NCI-H187 treated with DMSO at 0.1 percent for 48 hours (cell line): Measurements from ENCODE around the gene SNX19.
"Not testable (repeated sequence)": the region's sequence is repeated elsewhere in the genome, so short reads cannot be mapped to it uniquely, and the experiment has no call there.

ENCODE experiments used
- DNase-seq: peaks from one replicate; lab custom pipeline; 2025; lab: John Stamatoyannopoulos, UW

The SNX19 gene, protein sequence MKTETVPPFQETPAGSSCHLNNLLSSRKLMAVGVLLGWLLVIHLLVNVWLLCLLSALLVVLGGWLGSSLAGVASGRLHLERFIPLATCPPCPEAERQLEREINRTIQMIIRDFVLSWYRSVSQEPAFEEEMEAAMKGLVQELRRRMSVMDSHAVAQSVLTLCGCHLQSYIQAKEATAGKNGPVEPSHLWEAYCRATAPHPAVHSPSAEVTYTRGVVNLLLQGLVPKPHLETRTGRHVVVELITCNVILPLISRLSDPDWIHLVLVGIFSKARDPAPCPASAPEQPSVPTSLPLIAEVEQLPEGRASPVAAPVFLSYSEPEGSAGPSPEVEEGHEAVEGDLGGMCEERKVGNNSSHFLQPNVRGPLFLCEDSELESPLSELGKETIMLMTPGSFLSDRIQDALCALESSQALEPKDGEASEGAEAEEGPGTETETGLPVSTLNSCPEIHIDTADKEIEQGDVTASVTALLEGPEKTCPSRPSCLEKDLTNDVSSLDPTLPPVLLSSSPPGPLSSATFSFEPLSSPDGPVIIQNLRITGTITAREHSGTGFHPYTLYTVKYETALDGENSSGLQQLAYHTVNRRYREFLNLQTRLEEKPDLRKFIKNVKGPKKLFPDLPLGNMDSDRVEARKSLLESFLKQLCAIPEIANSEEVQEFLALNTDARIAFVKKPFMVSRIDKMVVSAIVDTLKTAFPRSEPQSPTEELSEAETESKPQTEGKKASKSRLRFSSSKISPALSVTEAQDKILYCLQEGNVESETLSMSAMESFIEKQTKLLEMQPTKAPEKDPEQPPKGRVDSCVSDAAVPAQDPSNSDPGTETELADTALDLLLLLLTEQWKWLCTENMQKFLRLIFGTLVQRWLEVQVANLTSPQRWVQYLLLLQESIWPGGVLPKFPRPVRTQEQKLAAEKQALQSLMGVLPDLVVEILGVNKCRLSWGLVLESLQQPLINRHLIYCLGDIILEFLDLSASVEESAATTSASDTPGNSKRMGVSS

DNA sequence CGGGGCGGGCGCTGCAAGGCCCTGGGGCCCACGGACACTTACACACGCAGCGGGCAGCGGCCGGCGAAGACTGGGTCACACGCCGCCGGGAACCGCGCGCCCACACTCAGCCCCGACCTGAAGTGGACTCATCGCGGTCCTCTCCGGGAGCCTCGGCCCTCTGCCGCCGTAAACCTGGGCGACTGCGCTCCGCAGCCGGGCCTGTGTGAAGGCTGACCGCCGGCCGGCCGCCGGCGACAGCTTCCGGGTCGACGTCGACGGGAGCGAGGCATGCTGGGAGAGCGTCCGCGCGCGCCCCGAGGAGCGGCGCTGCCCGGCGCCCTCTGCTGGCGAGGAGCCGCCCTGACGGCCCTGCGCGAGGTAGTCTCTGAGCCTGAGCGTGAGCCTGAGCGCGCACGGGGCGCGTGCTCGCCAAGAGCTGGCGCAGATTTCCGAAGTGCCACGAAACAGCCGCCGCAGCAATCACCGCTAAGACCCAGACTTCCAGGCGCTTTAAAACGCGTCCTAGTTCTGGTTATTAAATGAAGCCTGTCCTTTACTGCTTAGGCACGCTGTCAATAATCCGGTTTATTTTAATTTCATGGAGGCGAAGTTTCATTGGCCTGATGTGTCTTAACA lies at the start of gene SNX19:
TSS of gene SNX19 (minus strand) at position 242 of the 618 bp plus-strand sequence. CDS start 540 bp downstream, outside the sequence.
- DNase-seq = peak; percentile 27

DNA sequence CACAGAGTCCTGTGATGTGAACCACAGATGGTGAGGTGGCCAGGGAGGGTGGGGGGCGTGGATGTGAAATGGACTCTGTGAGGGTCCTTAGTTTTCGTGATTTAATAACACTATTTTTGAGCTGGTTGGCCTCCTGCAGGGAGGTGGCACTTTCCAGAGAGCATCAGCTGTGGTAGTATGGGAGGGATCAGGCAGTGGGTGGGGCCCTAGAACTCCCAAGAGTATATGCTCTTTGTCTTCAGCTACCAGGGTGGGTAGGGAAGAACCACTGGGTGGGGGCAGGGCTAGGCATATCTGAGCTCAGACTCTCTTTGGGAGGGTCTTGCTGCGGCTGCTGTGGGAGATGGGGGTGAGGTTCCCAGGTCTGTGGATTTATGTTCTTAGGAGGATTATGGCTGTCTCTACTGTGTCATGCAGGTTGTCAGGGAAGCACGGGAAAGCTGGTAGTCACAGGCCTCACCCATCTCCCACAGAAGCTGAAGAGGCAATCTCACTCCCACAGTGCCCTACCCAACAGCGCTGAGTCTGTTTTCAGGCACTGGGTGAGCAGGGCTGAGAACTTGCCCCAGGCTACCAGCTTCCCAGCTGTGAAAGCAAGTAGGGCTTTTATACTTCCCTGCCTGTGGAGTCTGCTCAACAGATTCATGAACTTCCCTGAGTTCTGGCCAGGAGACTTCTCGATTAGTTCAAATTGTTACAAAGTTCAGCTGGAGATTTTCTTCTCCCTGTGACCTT lies 47.9 kb upstream of the SNX19 start:
- DNase-seq = no peak

DNA sequence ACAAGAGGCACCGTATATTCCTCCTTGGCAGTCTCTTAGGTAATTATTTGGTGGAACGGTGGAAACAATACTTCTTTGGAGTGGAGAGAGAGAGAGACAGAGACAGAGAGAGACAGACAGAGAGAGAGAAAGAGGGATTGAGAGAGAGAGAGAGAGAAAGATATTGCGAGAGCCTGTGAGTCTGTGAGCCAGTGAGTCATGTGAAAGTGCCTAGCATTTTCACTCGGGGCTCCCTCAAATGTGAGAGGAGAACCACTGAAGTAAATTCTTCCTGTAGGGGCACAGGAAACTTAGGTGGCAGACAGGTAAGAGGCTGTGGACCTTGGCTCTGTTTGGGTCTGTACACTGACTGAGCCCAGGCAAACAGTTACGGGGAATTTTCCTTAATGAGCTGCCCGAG lies 31.6 kb upstream of the SNX19 start:
- DNase-seq = no peak

DNA sequence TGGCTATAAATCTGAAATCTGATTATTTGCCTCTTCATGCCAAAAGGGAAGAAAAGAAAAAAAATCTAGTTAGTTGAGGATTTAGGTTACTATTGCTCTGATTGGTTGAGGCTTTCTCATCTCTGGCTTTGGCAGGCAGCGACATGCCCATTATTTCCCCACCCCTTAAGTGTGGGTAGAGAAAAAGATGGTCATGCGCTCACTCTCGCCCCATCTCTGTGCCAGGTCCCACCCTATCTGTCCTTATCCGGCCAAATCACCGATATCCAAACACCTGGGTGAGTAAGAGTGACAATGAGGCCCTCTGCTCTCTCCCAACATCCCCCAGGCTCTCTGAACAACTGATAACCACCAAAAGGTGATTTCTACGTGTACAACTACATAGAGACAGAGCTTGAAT lies 31.2 kb upstream of the SNX19 start:
- DNase-seq = no peak

DNA sequence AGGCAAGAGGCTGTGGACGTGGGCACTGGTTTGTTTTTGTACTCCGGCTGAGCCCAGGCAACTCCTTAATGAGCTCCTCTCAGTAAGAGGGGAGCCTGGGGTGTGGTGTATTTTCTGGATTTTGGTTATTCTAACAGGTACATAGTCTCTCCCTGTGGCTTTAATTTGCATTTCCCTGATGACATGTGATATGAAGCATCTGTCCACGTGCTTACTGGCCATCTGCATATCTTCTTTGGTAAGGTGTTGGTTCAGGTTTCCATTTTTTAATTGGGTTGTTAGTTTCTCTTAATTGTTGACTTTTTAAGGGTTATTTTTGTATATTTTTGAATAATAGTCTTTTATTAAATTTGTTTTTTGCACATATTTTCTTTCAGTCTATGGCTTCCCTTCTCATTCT lies 30.8 kb upstream of the SNX19 start:
- DNase-seq = no peak

DNA sequence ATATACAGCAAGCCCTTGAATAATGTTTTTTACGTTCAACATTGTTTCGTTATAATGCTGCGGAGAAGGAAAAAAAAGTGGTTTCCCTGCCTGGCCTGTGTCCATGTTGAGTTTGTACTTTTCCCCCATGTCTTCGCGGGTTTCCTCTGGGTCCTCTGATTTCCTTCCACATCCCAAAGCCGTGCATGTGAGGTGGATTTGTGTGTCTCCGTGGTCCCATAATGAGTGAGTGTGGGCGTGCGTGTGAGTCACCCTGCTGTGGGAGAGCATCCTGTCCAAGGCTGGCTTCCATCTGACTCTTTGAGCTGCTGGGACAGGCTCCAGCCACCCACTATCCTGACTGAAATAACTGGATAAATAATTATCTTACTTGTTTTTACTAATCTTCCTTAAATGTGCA lies 29.6 kb upstream of the SNX19 start:
- no peak for DNase-seq

DNA sequence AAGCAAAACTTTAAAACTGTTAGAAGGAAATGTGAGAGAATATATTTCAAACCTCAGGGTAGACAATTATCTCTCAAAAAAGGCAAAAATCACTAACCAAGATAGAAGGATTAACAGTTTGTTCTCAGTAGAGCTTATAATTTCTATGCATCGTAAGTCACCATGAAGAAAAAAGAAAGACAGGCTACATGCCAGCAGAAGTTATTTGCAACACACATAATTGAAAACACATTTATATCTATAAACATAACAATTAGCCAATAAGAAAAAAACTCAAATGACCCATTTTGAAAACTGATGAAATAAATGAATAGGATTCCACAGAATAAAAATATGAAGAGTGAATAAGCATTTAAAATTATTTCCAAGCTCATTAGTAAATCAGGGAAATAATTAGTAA lies 24.4 kb upstream of the SNX19 start:
- no peak for DNase-seq

DNA sequence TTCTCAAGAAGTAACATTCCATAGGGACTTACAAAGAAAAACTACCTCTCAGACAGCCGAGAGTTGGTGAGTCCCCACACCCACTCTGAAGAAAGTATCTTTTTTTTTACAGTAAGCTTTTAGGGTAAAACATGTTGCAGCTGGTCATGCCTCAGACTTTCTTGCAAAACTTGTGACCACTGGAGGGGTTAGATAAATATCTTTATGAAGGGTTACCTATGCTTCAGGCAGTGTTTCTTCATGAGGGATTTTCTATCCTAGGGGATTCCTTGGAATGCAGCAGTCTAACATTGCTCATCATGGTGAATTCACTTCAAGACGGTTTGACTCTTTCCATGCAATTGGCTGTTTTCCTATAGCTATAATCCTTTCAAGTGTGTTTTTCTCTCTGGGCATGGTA lies 20.8 kb upstream of the SNX19 start:
- DNase-seq = no peak

DNA sequence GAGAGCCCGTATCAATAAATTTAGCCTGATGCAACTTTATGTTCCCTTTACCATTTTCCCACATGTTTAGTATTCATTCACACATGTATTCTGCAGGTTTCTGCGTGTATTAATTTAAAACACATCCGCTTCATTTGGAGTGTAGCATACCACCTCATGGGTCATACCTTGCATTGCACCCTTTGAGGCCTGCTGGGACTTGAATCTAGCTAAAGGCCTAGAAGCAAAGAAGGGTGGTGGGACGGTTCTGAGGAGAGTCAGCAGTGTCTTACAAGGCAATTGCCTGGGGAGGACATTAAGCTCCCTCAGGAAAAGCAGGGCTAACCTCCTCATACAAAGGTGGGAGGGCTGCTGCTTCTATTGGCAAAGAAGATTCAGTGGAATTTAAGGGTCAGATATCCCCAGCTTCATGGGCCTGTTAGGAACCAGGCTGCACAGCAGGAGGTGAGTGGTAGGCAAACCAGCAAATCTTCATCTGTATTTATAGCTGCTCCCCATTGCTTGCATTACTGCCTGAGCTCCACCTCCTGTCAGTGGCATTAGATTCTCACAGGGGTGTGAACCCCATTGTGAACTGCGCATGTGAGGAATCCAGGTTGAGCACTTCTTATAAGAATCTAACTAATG lies 15.9 kb upstream of the SNX19 start:
- no peak for DNase-seq

DNA sequence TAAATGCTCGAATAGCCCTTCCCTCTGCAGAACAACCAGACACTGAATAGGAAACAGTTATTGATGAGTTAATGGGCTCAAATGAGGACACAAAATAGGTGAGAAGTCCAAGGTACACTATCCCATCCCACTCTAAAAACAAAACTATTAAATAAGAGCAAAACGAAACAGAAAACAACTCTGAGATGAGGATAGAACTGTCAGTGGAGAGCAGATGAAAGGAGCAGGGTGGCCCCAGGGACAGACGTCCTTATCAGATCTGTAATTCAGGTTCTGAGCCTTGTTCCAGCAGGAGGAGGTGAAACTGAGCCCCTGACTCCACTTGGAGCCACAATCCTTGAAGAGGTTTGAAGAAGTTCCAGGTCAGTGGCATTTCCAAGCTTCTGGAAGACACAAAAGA lies 8.5 kb upstream of the SNX19 start:
- no peak for DNase-seq

DNA sequence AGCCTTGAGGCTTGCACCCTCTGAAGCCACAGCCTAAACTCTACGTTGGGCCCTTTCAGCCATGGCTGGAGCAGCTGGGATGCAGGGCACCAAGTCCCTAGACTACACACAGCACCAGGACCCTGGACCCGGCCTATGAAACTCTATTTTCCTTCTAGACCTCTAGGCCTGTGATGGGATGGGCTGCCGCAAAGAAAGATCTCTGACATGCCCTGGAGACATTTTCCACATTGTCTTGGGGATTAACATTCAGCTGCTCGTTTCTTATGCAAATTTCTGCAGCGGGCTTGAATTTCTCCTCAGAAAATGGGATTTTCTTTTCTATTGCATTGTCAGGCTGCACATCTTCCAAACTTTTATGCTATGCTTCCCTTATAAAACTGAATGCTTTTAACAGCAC lies 4.3 kb upstream of the SNX19 start:
- not testable (repeated sequence) for DNase-seq

DNA sequence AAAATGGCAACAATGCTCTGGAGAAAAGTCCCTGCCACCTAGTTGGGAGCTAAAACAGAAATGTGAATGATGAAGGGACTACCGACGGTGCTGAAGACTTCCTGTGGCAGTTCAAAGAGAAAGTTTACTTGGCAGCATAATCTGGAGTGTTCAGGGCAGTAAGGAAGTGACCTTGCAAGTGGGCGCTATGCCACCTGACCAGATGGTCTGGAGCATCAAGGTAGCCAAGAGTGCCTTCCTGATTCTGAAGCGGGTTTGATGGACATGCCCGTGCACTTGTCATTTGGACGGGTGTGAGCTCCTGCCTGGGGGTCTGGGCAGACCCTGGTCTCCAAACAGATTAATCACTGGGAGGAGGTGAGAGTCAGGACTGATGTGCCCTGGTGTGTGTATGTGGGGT lies 1.8 kb upstream of the SNX19 start:
- no peak for DNase-seq

DNA sequence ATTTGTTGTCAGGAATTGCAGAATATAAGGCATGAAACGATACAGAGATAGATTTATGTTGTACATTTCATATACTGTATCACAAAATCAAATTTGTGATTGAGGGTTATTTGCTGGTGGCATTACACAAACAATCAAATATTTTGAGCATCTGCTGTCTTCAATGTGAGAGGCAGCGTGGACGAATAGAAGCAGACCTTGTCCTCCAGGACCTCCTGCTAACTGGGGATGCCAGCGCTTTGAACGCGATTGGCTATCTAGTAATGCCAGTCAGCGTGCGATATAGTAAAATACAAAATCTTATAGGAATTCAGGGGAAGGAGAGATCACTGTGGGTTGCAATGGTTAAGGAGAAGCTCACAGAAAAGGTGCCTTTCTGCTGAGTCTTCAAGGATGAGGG lies 631 bp upstream of the SNX19 start:
- no peak for DNase-seq

DNA sequence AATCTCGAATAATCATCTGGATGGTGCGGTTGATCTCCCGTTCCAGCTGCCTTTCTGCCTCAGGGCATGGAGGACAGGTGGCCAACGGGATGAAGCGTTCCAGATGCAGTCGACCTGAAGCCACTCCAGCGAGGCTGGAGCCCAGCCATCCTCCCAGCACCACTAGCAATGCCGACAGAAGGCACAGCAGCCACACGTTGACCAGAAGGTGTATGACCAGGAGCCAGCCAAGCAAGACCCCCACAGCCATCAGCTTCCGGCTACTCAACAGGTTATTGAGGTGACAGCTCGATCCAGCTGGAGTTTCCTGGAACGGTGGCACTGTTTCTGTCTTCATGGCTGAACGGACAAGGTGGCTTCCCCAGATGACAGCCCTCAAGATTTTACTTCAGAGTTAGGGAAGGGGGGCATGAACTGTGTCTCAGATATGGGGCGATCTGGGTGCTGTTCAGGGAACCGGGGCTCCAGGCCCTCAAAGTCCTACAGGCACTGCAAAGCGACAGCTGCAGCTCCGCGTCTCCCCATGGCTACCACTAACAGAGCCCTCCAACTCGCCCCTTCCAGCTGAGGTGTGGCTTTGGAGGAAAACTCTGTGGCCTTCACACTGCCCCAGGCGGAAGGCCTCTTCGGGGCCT lies 559 bp downstream of the SNX19 start:
- DNase-seq = no peak

DNA sequence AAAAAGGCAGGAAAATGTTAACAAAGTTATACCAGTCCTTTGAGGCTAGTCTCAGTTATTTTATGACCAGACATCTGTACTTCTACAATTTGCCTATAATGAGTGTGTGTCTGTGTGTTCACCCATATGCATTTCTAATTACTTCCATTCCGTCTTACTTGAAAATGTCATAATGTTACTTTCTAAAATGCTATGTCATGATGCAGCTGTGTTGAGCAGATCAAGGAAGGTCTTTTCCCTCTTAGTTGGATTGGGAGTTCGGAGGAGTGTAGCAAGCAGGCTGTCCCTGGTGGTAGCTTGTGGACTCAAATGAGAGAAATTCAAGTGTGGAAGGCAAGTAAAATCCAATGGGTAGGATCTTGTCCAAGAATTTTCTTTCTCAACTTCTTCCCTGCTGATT lies 3.0 kb downstream of the SNX19 start:
- DNase-seq = no peak

DNA sequence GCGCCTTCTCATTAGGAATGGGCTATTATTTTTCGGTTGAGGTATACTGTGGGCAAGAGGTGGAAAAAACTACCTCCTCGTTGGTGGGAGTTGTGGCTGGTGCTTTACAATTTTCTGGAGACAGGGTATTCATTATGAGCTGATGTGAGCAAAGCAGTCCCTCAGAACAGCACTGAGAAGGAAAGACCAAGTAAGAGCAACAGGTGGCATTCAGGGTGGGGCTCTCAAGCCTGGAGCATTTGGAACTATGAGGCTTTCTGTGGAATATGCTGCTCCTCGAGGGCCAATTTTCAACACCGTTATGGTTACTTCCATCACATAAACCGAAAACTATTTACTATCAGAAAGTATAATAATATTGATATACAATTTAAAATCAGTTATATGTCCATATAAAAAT lies 3.7 kb downstream of the SNX19 start:
- no peak for DNase-seq

DNA sequence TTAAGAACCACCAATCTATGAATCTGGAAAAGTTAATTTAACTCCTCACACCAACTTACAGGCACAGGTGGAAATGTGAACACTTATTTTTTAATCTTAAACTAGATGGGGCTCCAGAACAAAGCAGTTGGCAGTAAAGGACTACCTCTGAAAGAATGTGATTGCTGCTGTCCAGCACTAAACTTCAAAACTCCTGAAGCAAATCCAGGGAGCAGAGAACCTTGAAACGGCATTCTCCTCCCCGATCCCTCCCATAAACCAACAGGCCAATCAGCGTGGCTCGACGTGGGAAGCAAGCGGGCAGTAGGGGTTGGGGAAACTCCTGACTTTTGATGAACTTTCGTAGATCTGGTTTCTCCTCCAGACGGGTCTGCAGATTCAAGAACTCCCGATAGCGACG lies 5.0 kb downstream of the SNX19 start:
- DNase-seq = no peak

DNA sequence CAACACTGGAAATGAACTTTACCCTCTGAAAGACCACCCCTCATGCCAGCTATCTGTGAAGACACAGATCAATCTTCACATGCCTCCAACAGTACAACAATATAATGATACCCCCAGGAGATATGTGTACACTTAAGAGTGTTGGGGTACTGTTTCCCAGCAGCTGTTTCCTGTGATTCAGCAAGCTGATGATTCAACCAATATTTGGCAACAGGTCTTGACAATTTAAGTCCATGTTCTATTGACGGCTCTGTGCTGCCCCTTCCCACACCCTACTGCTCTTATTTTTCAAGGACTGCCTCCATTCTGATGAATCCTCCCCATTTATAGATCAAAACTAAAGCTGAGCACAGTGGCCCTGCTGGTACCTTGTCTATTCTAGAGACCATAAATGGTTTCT lies 6.6 kb downstream of the SNX19 start:
- no peak for DNase-seq

DNA sequence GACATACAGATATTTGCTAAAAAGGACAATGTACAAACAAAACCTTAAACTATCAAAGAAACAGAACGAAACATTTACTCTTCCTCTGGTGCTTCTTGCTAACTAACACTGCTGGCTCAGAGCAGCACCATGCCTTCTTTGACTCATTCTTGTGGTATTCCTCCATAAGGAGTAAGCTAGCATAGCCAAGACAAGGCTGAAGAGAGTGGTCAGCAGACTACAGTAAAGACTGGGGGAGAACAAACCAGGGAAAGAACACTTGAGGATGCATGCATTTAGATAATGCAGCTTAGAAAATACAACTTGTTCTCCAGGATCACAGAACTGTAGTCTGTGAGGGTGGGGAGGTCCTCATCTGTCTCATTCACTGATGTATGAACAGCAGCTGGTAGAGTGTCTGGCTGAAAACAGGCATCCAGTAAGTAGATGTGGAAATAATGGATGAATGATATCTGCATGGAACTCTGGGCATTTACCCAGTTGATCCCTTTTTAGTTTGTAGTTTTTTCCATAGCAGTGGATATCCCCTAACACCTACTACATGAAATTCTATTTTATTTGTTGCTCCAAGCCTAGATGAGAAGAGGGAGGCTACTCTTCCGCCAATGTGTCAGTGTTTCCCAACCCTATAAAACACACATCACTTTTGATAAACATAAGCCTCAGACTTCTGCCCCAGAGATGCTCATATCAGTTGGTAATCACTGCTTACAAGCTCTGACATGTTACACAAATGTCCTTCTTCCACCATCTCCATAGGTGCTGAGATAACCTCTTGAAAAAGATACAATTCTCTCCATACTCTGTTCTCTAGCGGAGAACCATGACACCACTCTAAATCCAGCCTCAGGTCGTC lies 7.3 kb downstream of the SNX19 start:
- no peak for DNase-seq

DNA sequence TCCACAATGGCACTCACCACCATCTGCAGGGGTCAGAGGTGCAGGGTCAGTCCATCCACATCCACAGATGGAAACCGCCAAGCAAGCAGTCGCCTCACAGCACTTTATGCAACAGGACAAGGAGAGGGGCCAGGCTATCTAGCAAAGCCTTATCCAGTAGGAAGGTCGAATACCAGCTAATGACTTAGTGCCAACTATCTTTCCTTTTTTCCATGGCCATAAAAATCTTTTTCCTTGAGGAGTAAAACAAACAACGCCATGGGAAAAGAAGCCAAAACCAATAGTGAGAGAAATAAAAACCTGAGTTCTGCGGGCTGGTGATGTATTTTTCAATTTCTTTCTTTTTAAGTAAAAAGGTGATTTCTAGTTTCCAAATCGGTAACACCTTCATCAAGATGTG lies 8.2 kb downstream of the SNX19 start:
- no peak for DNase-seq
